H1 (cell line): ENCODE data around the gene VPS41. TPM values are rescaled to one million over a fixed set of nuclear protein-coding genes. Genes with fewer than 3 reads are reported as not detected.

Experiments
- CTCF ChIA-PET: fragments of 300-600 bp; sonication (Branson Sonifier 250); formaldehyde crosslinking; loops from one replicate; lab custom pipeline; 2021; ENCODE audit not compliant: partially characterized antibody; lab: Charles Lee
- POLR2A ChIA-PET: fragments of 300-600 bp; sonication (Branson Sonifier 250); formaldehyde crosslinking; loops from one replicate; lab custom pipeline; 2021; ENCODE audit warnings: inconsistent platforms; ENCODE audit not compliant: partially characterized antibody; lab: Charles Lee
- DNase-seq, 2 experiments: peaks; one replicate each; pipeline versions ENCODE4 v3.0.0 to v3.0.0-alpha.2; 2010 to 2022; ENCODE audit warnings: low spot score in 2 of 2, low read depth in 1 of 2, mixed read lengths in 1 of 2
- FAIRE-seq: peaks from 2 replicates; lab custom pipeline; 2011; peaks lifted over from hg19 to GRCh38; lab: Jason Lieb, UNC
- H2AFZ ChIP-seq: 2 replicates; pipeline ENCODE4 v1.8.1; 2012; ENCODE audit warnings: low read length, inconsistent platforms
- H2AK5ac ChIP-seq: 2 replicates; pipeline ENCODE4 v1.6.1; 2013; ENCODE audit warnings: low read depth, low read length
- H2BK120ac ChIP-seq: replicated peaks from 2 replicates; pipeline ENCODE3; 2013; ENCODE audit warnings: low read depth, low read length, inconsistent platforms
- H2BK12ac ChIP-seq: 2 replicates; pipeline ENCODE4 v1.6.1; 2013; ENCODE audit warnings: low read depth, low read length
- H2BK15ac ChIP-seq: 2 replicates; pipeline ENCODE4 v1.6.1; 2013; ENCODE audit warnings: low read length
- H2BK20ac ChIP-seq: 2 replicates; pipeline ENCODE4 v1.6.1; 2013; ENCODE audit warnings: low read length
- H2BK5ac ChIP-seq: 2 replicates; pipeline ENCODE4 v1.6.1; 2013; ENCODE audit warnings: low read depth, low read length
- H3K14ac ChIP-seq: 2 replicates; pipeline ENCODE4 v1.6.1; 2013; ENCODE audit warnings: inconsistent platforms; ENCODE audit not compliant: insufficient read length
- H3K18ac ChIP-seq: 2 replicates; pipeline ENCODE4 v1.6.1; 2013; ENCODE audit warnings: low read length; ENCODE audit errors: extremely low read depth
- H3K23ac ChIP-seq: 2 replicates; pipeline ENCODE4 v1.6.1; 2013; ENCODE audit warnings: inconsistent platforms; ENCODE audit not compliant: insufficient read length
- H3K23me2 ChIP-seq: 2 replicates; pipeline ENCODE4 v1.6.1; 2013; ENCODE audit warnings: low read depth, low read length
- H3K27ac ChIP-seq: 2 replicates; pipeline ENCODE4 v1.6.1; 2011; ENCODE audit warnings: low read depth, low read length, inconsistent platforms
- H3K27me3 ChIP-seq, 4 experiments: replicated peaks in 1 of 4; 1 replicate in 1 of 4; 2 replicates in 3 of 4; pipeline versions ENCODE4 v1.6.1 to v1.8.1; 2011 to 2013; ENCODE audit warnings: low read length in 3 of 4, mild to moderate bottlenecking in 3 of 4, inconsistent platforms in 2 of 4, mixed read lengths in 2 of 4, moderate library complexity in 1 of 4; ENCODE audit not compliant: control insufficient read depth in 3 of 4, insufficient read depth in 3 of 4; ENCODE audit errors: extremely low read depth in 1 of 4
- H3K36me3 ChIP-seq, 4 experiments: 2 replicates each; pipeline versions ENCODE4 v1.6.1 to v1.8.1; 2011 to 2013; ENCODE audit warnings: mild to moderate bottlenecking in 4 of 4, low read length in 3 of 4, moderate library complexity in 2 of 4, control low read depth in 1 of 4, inconsistent platforms in 1 of 4; ENCODE audit not compliant: insufficient read depth in 4 of 4, control insufficient read depth in 2 of 4
- H3K4ac ChIP-seq: replicated peaks from 2 replicates; pipeline ENCODE3; 2013; ENCODE audit warnings: low read length, low read depth, mixed read lengths, inconsistent platforms; ENCODE audit not compliant: insufficient read length
- H3K4me1 ChIP-seq, 4 experiments: replicated peaks in 1 of 4; 1 replicate in 1 of 4; 2 replicates in 3 of 4; pipeline versions ENCODE4 v1.6.1 to v1.8.1; 2011 to 2013; ENCODE audit warnings: low read length in 3 of 4, inconsistent platforms in 2 of 4, mixed read lengths in 1 of 4; ENCODE audit not compliant: insufficient read depth in 4 of 4, control insufficient read depth in 3 of 4
- H3K4me2 ChIP-seq, 2 experiments: 2 replicates each; pipeline versions ENCODE4 v1.6.1 to v1.8.1; 2011 to 2013; ENCODE audit warnings: low read depth in 2 of 2, low read length in 2 of 2, control low read depth in 1 of 2, inconsistent platforms in 1 of 2, mild to moderate bottlenecking in 1 of 2; ENCODE audit not compliant: insufficient read depth in 1 of 2
- H3K4me3 ChIP-seq, 4 experiments: fragments of 200-600, 300-600 bp in 1 of 4; sonication (generic), shearing (Covaris generic), sonication (Bioruptor Twin) in 1 of 4; 2 replicates each; pipeline versions ENCODE4 v1.5.1 to v1.8.1; 2011 to 2016; ENCODE audit warnings: low read length in 4 of 4, low read depth in 3 of 4, control low read depth in 2 of 4, inconsistent platforms in 2 of 4, mild to moderate bottlenecking in 2 of 4, mixed read lengths in 1 of 4, moderate library complexity in 1 of 4; ENCODE audit not compliant: insufficient read depth in 2 of 4; ENCODE audit errors: extremely low read depth in 1 of 4
- H3K56ac ChIP-seq: replicated peaks from 2 replicates; pipeline ENCODE3; 2013; ENCODE audit warnings: low read depth, mild to moderate bottlenecking, mixed read lengths, low read length, inconsistent platforms; ENCODE audit not compliant: insufficient read length
- H3K79me1 ChIP-seq: 2 replicates; pipeline ENCODE4 v1.6.1; 2013; ENCODE audit warnings: low read depth, low read length, control low read depth
- H3K79me2 ChIP-seq, 2 experiments: 2 replicates each; pipeline versions ENCODE4 v1.6.1 to v1.8.1; 2012 to 2013; ENCODE audit warnings: low read length in 2 of 2, mild to moderate bottlenecking in 2 of 2, inconsistent platforms in 1 of 2; ENCODE audit not compliant: insufficient read depth in 2 of 2, control insufficient read depth in 1 of 2
- H3K9ac ChIP-seq, 4 experiments: replicated peaks in 1 of 4; 1 replicate in 1 of 4; 2 replicates in 3 of 4; pipeline versions ENCODE4 v1.6.1 to v1.8.1; 2011 to 2013; ENCODE audit warnings: low read depth in 3 of 4, low read length in 3 of 4, control low read depth in 2 of 4, mild to moderate bottlenecking in 2 of 4, moderate library complexity in 2 of 4, inconsistent platforms in 1 of 4; ENCODE audit errors: extremely low read depth in 1 of 4
- H3K9me3 ChIP-seq, 2 experiments: 2 replicates each; pipeline versions ENCODE4 v1.6.1 to v1.8.1; 2012 to 2013; ENCODE audit warnings: mild to moderate bottlenecking in 2 of 2, moderate library complexity in 2 of 2, control low read depth in 1 of 2, inconsistent platforms in 1 of 2, low read depth in 1 of 2, low read length in 1 of 2, mixed read lengths in 1 of 2; ENCODE audit not compliant: insufficient read depth in 2 of 2
- H4K20me1 ChIP-seq, 2 experiments: replicated peaks in 1 of 2; 2 replicates each; pipeline versions ENCODE3 to v1.8.1; 2011 to 2013; ENCODE audit warnings: inconsistent platforms in 2 of 2, low read length in 2 of 2, mild to moderate bottlenecking in 1 of 2; ENCODE audit not compliant: insufficient read depth in 2 of 2, control insufficient read depth in 1 of 2
- H4K5ac ChIP-seq: 2 replicates; pipeline ENCODE4 v1.6.1; 2013; ENCODE audit warnings: low read length, low read depth, mixed read lengths, inconsistent platforms; ENCODE audit not compliant: insufficient read length
- H4K8ac ChIP-seq: 2 replicates; pipeline ENCODE4 v1.8.0; 2013; ENCODE audit warnings: mild to moderate bottlenecking, moderate library complexity, low read length, inconsistent platforms; ENCODE audit not compliant: insufficient read depth; ENCODE audit errors: extremely low read depth
- H4K91ac ChIP-seq: replicated peaks from 2 replicates; pipeline ENCODE3; 2013; ENCODE audit warnings: low read length, mixed read lengths, inconsistent platforms; ENCODE audit not compliant: insufficient read length
- E2F6 ChIP-seq: IDR thresholded peaks from 2 replicates; pipeline ENCODE4 v1.6.1; 2012; ENCODE audit warnings: inconsistent platforms
- EGR1 ChIP-seq: IDR thresholded peaks from 2 replicates; pipeline ENCODE4 v1.6.1; 2011; ENCODE audit warnings: low read depth, low read length, borderline replicate concordance
- GABPA ChIP-seq: IDR thresholded peaks from 2 replicates; pipeline ENCODE4 v1.6.1; 2011; ENCODE audit warnings: mild to moderate bottlenecking, low read length, moderate library complexity, borderline replicate concordance; ENCODE audit not compliant: insufficient read depth
- KDM1A ChIP-seq: fragments of 200-600, 300-600 bp; sonication (generic); IDR thresholded peaks from 2 replicates; pipeline ENCODE4 v1.7.1; 2016; ENCODE audit warnings: mild to moderate bottlenecking, low read length, borderline replicate concordance
- MAFK ChIP-seq: IDR thresholded peaks from 2 replicates; pipeline ENCODE4 v1.6.1; 2012; ENCODE audit warnings: low read depth, mild to moderate bottlenecking, improper control_type of control experiment, low read length
- NANOG ChIP-seq: IDR thresholded peaks from 2 replicates; pipeline ENCODE4 v1.6.1; 2011; ENCODE audit warnings: low read length, low read depth, mild to moderate bottlenecking, inconsistent platforms; ENCODE audit not compliant: insufficient read depth, poor library complexity, severe bottlenecking
- RAD21 ChIP-seq, 2 experiments: IDR thresholded peaks in 1 of 2; conservative IDR thresholded peaks in 1 of 2; 2 replicates each; pipeline ENCODE4 v1.6.1; 2011; ENCODE audit warnings: low read depth in 2 of 2, low read length in 2 of 2, improper control_type of control experiment in 1 of 2, inconsistent platforms in 1 of 2, mild to moderate bottlenecking in 1 of 2, moderate library complexity in 1 of 2
- SIX5 ChIP-seq: IDR thresholded peaks from 2 replicates; pipeline ENCODE4 v1.6.1; 2011; ENCODE audit warnings: mild to moderate bottlenecking, low read depth, low read length
- SP1 ChIP-seq: IDR thresholded peaks from 2 replicates; pipeline ENCODE4 v1.6.1; 2011; ENCODE audit warnings: low read depth, low read length
- TAF1 ChIP-seq: IDR thresholded peaks from 2 replicates; pipeline ENCODE4 v1.6.1; 2011; ENCODE audit warnings: mild to moderate bottlenecking, low read depth, low read length
- TAF7 ChIP-seq: optimal IDR thresholded peaks from 2 replicates; pipeline ENCODE3; 2011; ENCODE audit warnings: low read depth, mild to moderate bottlenecking, inconsistent platforms, low read length, moderate library complexity, borderline replicate concordance
- TCF12 ChIP-seq: IDR thresholded peaks from 2 replicates; pipeline ENCODE4 v1.6.1; 2011; ENCODE audit warnings: low read depth, mild to moderate bottlenecking, low read length
- ZNF274 ChIP-seq: IDR thresholded peaks from 2 replicates; pipeline ENCODE4 v1.7.0; 2012; ENCODE audit warnings: low read length, borderline replicate concordance; ENCODE audit errors: extremely low read depth
- WGBS, 2 experiments: shearing (Covaris generic) in 1 of 2; methylation state at CpG; one replicate each; pipeline versions ENCODE4 v1.1.6 to v1.1.7; 2013 to 2015; ENCODE audit warnings: low lambda C conversion rate in 2 of 2, mixed read lengths in 2 of 2, inconsistent platforms in 1 of 2, low coverage in 1 of 2, missing lambda C conversion rate in 1 of 2; ENCODE audit not compliant: insufficient replicate concordance in 2 of 2, insufficient coverage in 1 of 2, insufficient read length in 1 of 2; ENCODE audit errors: extremely low coverage in 1 of 2, missing lambda C conversion rate in 1 of 2; 5-methylcytosine and 5-hydroxymethylcytosine counted together
- polyA plus RNA-seq, 7 experiments: library from polyadenylated mRNA; depleted of rRNA in 3 of 7; stranded (reverse) in 5 of 7; unstranded in 2 of 7; fragments of >200 nt in 5 of 7; fragments of 200-250 nt in 2 of 7; gene quantifications; 1 replicate in 5 of 7; 2 replicates in 1 of 7; 4 replicates in 1 of 7; pipeline versions ENCODE4 v1.2.1 to v1.2.3, GENCODE V29; 2011 to 2013; ENCODE audit warnings: missing spikeins in 2 of 7, mixed read lengths in 2 of 7
- total RNA-seq: library from RNA; stranded (reverse); fragmentation: NEBNext Ultra II Directional; extraction: Animal tissue kit (Norgen Biotek cat#: 25700); gene quantifications from 2 replicates; pipeline ENCODE4 v1.2.1, GENCODE V29; 2021

Gene VPS41
- total and polyA plus RNA-seq, 2 of the 8 experiments (the other 6 are each of a cell fraction or from before 2014, with no cell fraction given), result 10.7 to 63.3 TPM

DNA sequence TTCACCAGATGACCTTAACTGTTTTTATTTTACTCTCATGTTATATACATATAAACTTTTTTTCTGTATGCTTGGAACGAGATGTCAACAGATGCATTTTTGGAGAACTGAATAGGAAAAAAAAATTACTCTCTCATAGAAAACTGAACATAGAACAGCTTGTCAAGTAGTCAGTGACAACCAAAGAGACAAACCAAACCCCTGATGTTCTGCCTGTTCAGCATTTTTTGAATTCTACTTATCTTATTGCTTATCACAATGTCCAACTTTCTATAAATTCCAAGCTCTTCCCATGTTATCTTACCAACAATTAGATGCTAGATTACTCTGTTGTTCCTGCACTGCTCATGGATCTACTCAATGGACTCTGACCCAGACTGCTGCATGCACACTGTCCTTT is 95.2 kb downstream of the VPS41 start:
- Histone ChIP-seq H2BK120ac (no peak overlapping the region), H3K9me3 (no peaks in the 10 kb centered on the region), H4K8ac (no peak overlapping the region), H3K79me2 (no peaks in the 10 kb centered on the region), H4K20me1 (no peaks in the 10 kb centered on the region), H3K79me1 (no peaks in the 10 kb centered on the region), H2BK15ac (no peak overlapping the region), H4K91ac (no peak overlapping the region), H2AK5ac (no peak overlapping the region), H4K5ac (no peak overlapping the region), H2BK12ac (no peak overlapping the region), H3K14ac (no peak overlapping the region), H3K23ac (no peak overlapping the region), H3K4me3 (no peak overlapping the region), H3K27me3 (no peaks in the 10 kb centered on the region), H3K36me3 (peaks cover 0 to 6% (median 3%) of the 10 kb centered on the region in 4 experiments; a peak in 4 of 8 replicates), H3K9ac (no peak overlapping the region), H2BK20ac (no peak overlapping the region), H3K23me2 (no peaks in the 10 kb centered on the region), H3K4me1 (no peaks in the 10 kb centered on the region), H3K4me2 (no peak overlapping the region), H3K27ac (no peak overlapping the region), H3K18ac (no peak overlapping the region), H2AFZ (no peak overlapping the region), H3K56ac (no peak overlapping the region), H2BK5ac (no peak overlapping the region), H3K4ac (no peak overlapping the region)
- FAIRE-seq (no peak), DNase-seq (no peak)
- WGBS, 2 experiments, result 96% methylated on average over 1 of the region's 1 CpG; no CpG with 5 or more reads in 1 of the 2 experiments
- CTCF ChIA-PET, result interaction anchor here (1.2 kb wide), 1 partner anchor 18 kb away, joined by 3 read pairs; no protein-coding TSS in a partner anchor
- POLR2A ChIA-PET, result no interaction called here
- TF ChIP-seq GABPA, result no peak
- TF ChIP-seq ZNF274, result no peak
- TF ChIP-seq RAD21 (IDR thresholded peaks at IDR 0.05 in 1 of 2, conservative IDR thresholded peaks at IDR 0.05 in 1 of 2; ENCODE audit: low read depth in 2 of 2, low read length in 2 of 2), result no peak
- no peak for TF ChIP-seq KDM1A
- no peak for TF ChIP-seq EGR1
- TF ChIP-seq TCF12, result no peak
- no peak for TF ChIP-seq NANOG
- TF ChIP-seq SIX5, result no peak
- no peak for TF ChIP-seq TAF1
- TF ChIP-seq MAFK, result no peak
- TF ChIP-seq TAF7, result no peak
- no peak for TF ChIP-seq E2F6
- no peak for TF ChIP-seq SP1
